Nephron progenitor cell (in vitro differentiated cells): ENCODE data around the gene OSBP.
"Not testable (repeated sequence)": the region's sequence is repeated elsewhere in the genome, so short reads cannot be mapped to it uniquely, and the experiment has no call there.

ENCODE experiments used
- DNase-seq: peaks from one replicate; pipeline ENCODE4 v3.0.0; 2021
- H3K27ac Mint-ChIP-seq: 2 replicates; pipeline ENCODE4 v1.8.0; 2021; ENCODE audit warnings: mild to moderate bottlenecking, moderate library complexity, mixed read lengths
- H3K27me3 Mint-ChIP-seq: 2 replicates; pipeline ENCODE4 v1.8.0; 2021; ENCODE audit warnings: mild to moderate bottlenecking, low read depth, mixed read lengths; ENCODE audit not compliant: poor library complexity
- H3K36me3 Mint-ChIP-seq: 2 replicates; pipeline ENCODE4 v1.8.0; 2021; ENCODE audit warnings: low read depth, mixed read lengths
- H3K4me1 Mint-ChIP-seq: 2 replicates; pipeline ENCODE4 v1.8.0; 2021; ENCODE audit warnings: mixed read lengths
- H3K4me3 Mint-ChIP-seq: 2 replicates; pipeline ENCODE4 v1.8.0; 2021; ENCODE audit warnings: mild to moderate bottlenecking, moderate library complexity, mixed read lengths
- H3K9me3 Mint-ChIP-seq: 2 replicates; pipeline ENCODE4 v1.8.0; 2021; ENCODE audit warnings: mild to moderate bottlenecking, moderate library complexity, mixed read lengths
- CTCF ChIP-seq: fragments of 200-600 bp; sonication (generic); IDR thresholded peaks from 2 replicates; pipeline ENCODE4 v1.5.0; 2021; ENCODE audit warnings: antibody characterized with exemption

Gene OSBP

GRCh38 chr11:59550842-59551658, 64.5 kb downstream of the OSBP start:
- peak overlapping the region; percentile 88 for H3K27ac Mint-ChIP-seq
- no peak for TF ChIP-seq CTCF
- DNase-seq: peak; percentile 79
- peaks cover 25% of the 10 kb centered on the region for H3K27me3 Mint-ChIP-seq
- H3K4me3 Mint-ChIP-seq: peak overlapping the region; percentile 83
- H3K4me1 Mint-ChIP-seq: peaks cover 32% of the 10 kb centered on the region
- no peaks in the 10 kb centered on the region for H3K9me3 Mint-ChIP-seq
- no peaks in the 10 kb centered on the region for H3K36me3 Mint-ChIP-seq

- peak; percentile 43 for TF ChIP-seq CTCF
- H3K9me3 Mint-ChIP-seq: no peaks in the 10 kb centered on the region
- peak; percentile 85 for DNase-seq
These were observed 65.2 kb downstream of the OSBP start for GRCh38 chr11:59550368-59550841.

GRCh38 chr11:59548309-59548656, 67.3 kb downstream of the OSBP start:
- Mint-ChIP-seq H3K27ac (peak overlapping the region; percentile 58), H3K27me3 (peaks cover 17% of the 10 kb centered on the region), H3K4me3 (no peak overlapping the region), H3K9me3 (no peaks in the 10 kb centered on the region), H3K4me1 (peaks cover 32% of the 10 kb centered on the region), H3K36me3 (no peaks in the 10 kb centered on the region)
- DNase-seq: no peak
- no peak for TF ChIP-seq CTCF

More at GRCh38 chr11:59550368-59550841, 65.2 kb downstream of the OSBP start:
- Mint-ChIP-seq H3K27me3 (peaks cover 23% of the 10 kb centered on the region), H3K4me1 (peaks cover 27% of the 10 kb centered on the region), H3K4me3 (peak overlapping the region; percentile 83), H3K36me3 (no peaks in the 10 kb centered on the region), H3K27ac (peak overlapping the region; percentile 88)

- Mint-ChIP-seq H3K27ac (peak overlapping the region; percentile 58), H3K27me3 (peaks cover 16% of the 10 kb centered on the region), H3K4me1 (peaks cover 29% of the 10 kb centered on the region)
- DNase-seq, H3K4me3 Mint-ChIP-seq, H3K36me3 Mint-ChIP-seq, H3K9me3 Mint-ChIP-seq: not testable (repeated sequence)
These were observed 67.8 kb downstream of the OSBP start for GRCh38 chr11:59547605-59548308.

GRCh38 chr11:59545179-59546020, 70.2 kb downstream of the OSBP start:
- no peak for DNase-seq
- no peaks in the 10 kb centered on the region for H3K36me3 Mint-ChIP-seq
- peaks cover 28% of the 10 kb centered on the region for H3K4me1 Mint-ChIP-seq
- H3K4me3 Mint-ChIP-seq: no peak overlapping the region
- no peak for TF ChIP-seq CTCF
- H3K27ac Mint-ChIP-seq: peak overlapping the region; percentile 49
- peaks cover 3% of the 10 kb centered on the region for H3K27me3 Mint-ChIP-seq
- H3K9me3 Mint-ChIP-seq: no peaks in the 10 kb centered on the region

- Mint-ChIP-seq H3K4me1 (peaks cover 28% of the 10 kb centered on the region), H3K27ac (peak overlapping the region; percentile 19), H3K9me3 (no peaks in the 10 kb centered on the region), H3K27me3 (no peaks in the 10 kb centered on the region), H3K4me3 (no peak overlapping the region), H3K36me3 (no peaks in the 10 kb centered on the region)
- no peak for DNase-seq
- no peak for TF ChIP-seq CTCF
These were observed 70.8 kb downstream of the OSBP start for GRCh38 chr11:59544869-59545178.

- H3K9me3 Mint-ChIP-seq, H3K36me3 Mint-ChIP-seq, H3K4me3 Mint-ChIP-seq, DNase-seq, H3K27ac Mint-ChIP-seq, H3K27me3 Mint-ChIP-seq: not testable (repeated sequence)
- peaks cover 18% of the 10 kb centered on the region for H3K4me1 Mint-ChIP-seq
These were observed 71.9 kb downstream of the OSBP start for GRCh38 chr11:59543713-59544112.
